HG02885 (cell line): ENCODE results near the gene MANBA.
A peak's percentile ranks its signal among the peaks of the same experiment; 100 is the strongest.

ENCODE experiments used
- ATAC-seq: cut with Tn5 transposase; IDR thresholded peaks from one replicate; pipeline ENCODE4 v1.9.1; 2021; ENCODE audit warnings: mild to moderate bottlenecking; ENCODE audit not compliant: unreplicated experiment, poor library complexity

Gene MANBA

GRCh38 chr4:102685768-102686167 lies 75.0 kb downstream of the MANBA start:
- ATAC-seq: no peak

GRCh38 chr4:102684610-102685052 lies 76.1 kb downstream of the MANBA start:
- peak; percentile 25 for ATAC-seq

GRCh38 chr4:102683881-102684609 lies 76.7 kb downstream of the MANBA start:
- ATAC-seq: no peak

- no peak for ATAC-seq
These were observed 82.0 kb downstream of the MANBA start for GRCh38 chr4:102678695-102679335.

GRCh38 chr4:102678107-102678506 lies 82.7 kb downstream of the MANBA start:
- ATAC-seq: no peak

GRCh38 chr4:102675141-102675540 lies 85.6 kb downstream of the MANBA start:
- no peak for ATAC-seq

GRCh38 chr4:102667001-102667400 lies 93.8 kb downstream of the MANBA start:
- ATAC-seq: no peak

- ATAC-seq: no peak
These were observed 95.2 kb downstream of the MANBA start for GRCh38 chr4:102665527-102665926.

GRCh38 chr4:102663073-102663472 lies 97.7 kb downstream of the MANBA start:
- no peak for ATAC-seq

GRCh38 chr4:102657206-102657605 lies 103.6 kb downstream of the MANBA start:
- no peak for ATAC-seq

- no peak for ATAC-seq
These were observed 113.7 kb downstream of the MANBA start for GRCh38 chr4:102647117-102647516.

GRCh38 chr4:102642631-102643298 lies 118.0 kb downstream of the MANBA start:
- no peak for ATAC-seq

GRCh38 chr4:102641793-102642192 lies 119.0 kb downstream of the MANBA start:
- no peak for ATAC-seq

GRCh38 chr4:102640669-102641068 lies 120.1 kb downstream of the MANBA start:
- ATAC-seq: no peak

GRCh38 chr4:102639598-102639997 lies 121.2 kb downstream of the MANBA start:
- no peak for ATAC-seq

- ATAC-seq: no peak
These were observed 122.1 kb downstream of the MANBA start for GRCh38 chr4:102638621-102639020.

- no peak for ATAC-seq
These were observed 123.4 kb downstream of the MANBA start for GRCh38 chr4:102637391-102637790.

- no peak for ATAC-seq
These were observed 127.7 kb downstream of the MANBA start for GRCh38 chr4:102633100-102633499.

GRCh38 chr4:102632241-102633065 lies 128.3 kb downstream of the MANBA start:
- ATAC-seq: no peak

- no peak for ATAC-seq
These were observed 129.2 kb downstream of the MANBA start for GRCh38 chr4:102631616-102632015.

- no peak for ATAC-seq
These were observed 131.1 kb downstream of the MANBA start for GRCh38 chr4:102629673-102630072.
